ENCODE results near the gene ZC3H12A. TPM values are rescaled to one million over a fixed set of nuclear protein-coding genes. Genes with fewer than 3 reads are reported as not detected.

Gene ZC3H12A
- total and polyA plus RNA-seq, 7 donors = 7.4 to 72.4 (median 14.4) TPM

GRCh38 chr1:37449936-37450335, 24.4 kb upstream of the ZC3H12A start:
- Histone ChIP-seq H3K27me3 (peaks cover 0 to 65% (median 27%) of the 10 kb centered on the region in 3 donors), H3K9me3 (no peaks in the 10 kb centered on the region), H3K27ac (no peak overlapping the region), H3K36me3 (no peaks in the 10 kb centered on the region), H3K4me1 (peaks cover under 1 to 5% (median 3%) of the 10 kb centered on the region in 4 donors), H3K4me3 (no peak overlapping the region)
- TF ChIP-seq POLR2AphosphoS5 (IDR thresholded peaks at IDR 0.05) (no peak), EP300 (IDR thresholded peaks at IDR 0.05) (no peak), CTCF (IDR thresholded peaks at IDR 0.05) (no peak), POLR2A (IDR thresholded peaks at IDR 0.05) (no peak)
- no peak for DNase-seq
- WGBS, 2 donors = 22 to 46% methylated on average over 5 of the region's 5 CpGs
- intact Hi-C loops (cut with DNase I) = no loop called here

- TF ChIP-seq CTCF (IDR thresholded peaks at IDR 0.05) (no peak), EP300 (IDR thresholded peaks at IDR 0.05) (no peak), POLR2AphosphoS5 (IDR thresholded peaks at IDR 0.05) (no peak), POLR2A (IDR thresholded peaks at IDR 0.05) (no peak)
- Histone ChIP-seq H3K4me3 (no peak overlapping the region), H3K4me1 (peaks cover 4 to 9% (median 8%) of the 10 kb centered on the region in 4 donors), H3K27me3 (peaks cover 0 to 51% (median 26%) of the 10 kb centered on the region in 3 donors), H3K27ac (no peak overlapping the region), H3K9me3 (no peaks in the 10 kb centered on the region), H3K36me3 (no peaks in the 10 kb centered on the region)
- 65 to 67% methylated on average over 6 of the region's 6 CpGs for WGBS, 2 donors
- intact Hi-C loops (cut with DNase I) = no loop called here
- DNase-seq = no peak
Observed at GRCh38 chr1:37452416-37452815, 22.0 kb upstream of the ZC3H12A start.

GRCh38 chr1:37453647-37454046, 20.7 kb upstream of the ZC3H12A start:
- intact Hi-C loops (cut with DNase I) = loop anchor here (2.0 kb wide), 2 partner anchors 61 to 229 kb away; partner anchors contain the start of gene MEAF6
- Histone ChIP-seq H3K36me3 (no peaks in the 10 kb centered on the region), H3K4me1 (peaks cover 4 to 9% (median 8%) of the 10 kb centered on the region in 4 donors), H3K4me3 (no peak overlapping the region), H3K27me3 (peaks cover 0 to 38% (median 14%) of the 10 kb centered on the region in 3 donors), H3K9me3 (no peaks in the 10 kb centered on the region), H3K27ac (no peak overlapping the region)
- 89 to 90% methylated on average over 7 of the region's 7 CpGs for WGBS, 2 donors
- DNase-seq = no peak
- TF ChIP-seq CTCF (IDR thresholded peaks at IDR 0.05) (no peak), POLR2AphosphoS5 (IDR thresholded peaks at IDR 0.05) (no peak), EP300 (IDR thresholded peaks at IDR 0.05) (no peak), POLR2A (IDR thresholded peaks at IDR 0.05) (no peak)

GRCh38 chr1:37455516-37455915, 18.9 kb upstream of the ZC3H12A start:
- Histone ChIP-seq H3K9me3 (no peaks in the 10 kb centered on the region), H3K27me3 (peaks cover 0 to 20% (median 0%) of the 10 kb centered on the region in 3 donors), H3K27ac (peak overlapping the region; percentile 3 to 62 (median 42)), H3K36me3 (no peaks in the 10 kb centered on the region), H3K4me1 (peaks cover 4 to 9% (median 8%) of the 10 kb centered on the region in 4 donors), H3K4me3 (no peak overlapping the region)
- no peak for DNase-seq
- TF ChIP-seq POLR2A (IDR thresholded peaks at IDR 0.05) (no peak), POLR2AphosphoS5 (IDR thresholded peaks at IDR 0.05) (no peak), CTCF (IDR thresholded peaks at IDR 0.05) (no peak), EP300 (IDR thresholded peaks at IDR 0.05) (no peak)
- intact Hi-C loops (cut with DNase I) = loop anchor here (1.0 to 2.0 kb wide), 3 partner anchors 32 to 227 kb away; partner anchors contain the start of gene MEAF6
- 95 to 97% methylated on average over 10 of the region's 10 CpGs for WGBS, 2 donors

GRCh38 chr1:37456614-37457013, 17.8 kb upstream of the ZC3H12A start:
- intact Hi-C loops (cut with DNase I) = loop anchor here (2.0 kb wide), 1 partner anchor 14 kb away; no protein-coding TSS in a partner anchor
- peaks cover 4 to 9% (median 8%) of the 10 kb centered on the region in 4 donors for H3K4me1 ChIP-seq
- DNase-seq = no peak

More at GRCh38 chr1:37456614-37457013, 17.8 kb upstream of the ZC3H12A start:
- H3K27me3 ChIP-seq = peaks cover 0 to 9% (median 0%) of the 10 kb centered on the region in 3 donors
- H3K27ac ChIP-seq = no peak overlapping the region
- no peaks in the 10 kb centered on the region for H3K9me3 ChIP-seq
- TF ChIP-seq POLR2AphosphoS5 (IDR thresholded peaks at IDR 0.05) = no peak
- no peak for TF ChIP-seq EP300 (IDR thresholded peaks at IDR 0.05)
- no peak for TF ChIP-seq POLR2A (IDR thresholded peaks at IDR 0.05)
- TF ChIP-seq CTCF (IDR thresholded peaks at IDR 0.05) = no peak
- H3K36me3 ChIP-seq = no peaks in the 10 kb centered on the region
- no peak overlapping the region for H3K4me3 ChIP-seq

All from sigmoid colon (tissue), 7 donors.